ENCODE data around the gene LIX1L.

Gene LIX1L

GRCh38 chr1:145978471-145978853, 20.6 kb upstream of the LIX1L start:
- CTCF ChIA-PET = interaction anchor here (0.8 to 9.5 kb wide), 22 partner anchors 12 to 134 kb away, joined by 3 to 249 read pairs (median 6); partner anchors contain the start of genes ANKRD34A, HJV, LIX1L and NUDT17
- no peak for DNase-seq (ENCODE audit: extremely low spot score)

GRCh38 chr1:145977486-145978470, 20.0 kb upstream of the LIX1L start:
- peak; percentile 87 for TF ChIP-seq CTCF (IDR thresholded peaks at IDR 0.05; ENCODE audit: control extremely low read depth, extremely low read depth, low read depth, missing control alignments)
- CTCF ChIA-PET = interaction anchor here (0.8 to 9.5 kb wide), 27 partner anchors 12 to 133 kb away, joined by 3 to 249 read pairs (median 5); partner anchors contain the start of genes ANKRD34A, HJV, LIX1L and NUDT17
- DNase-seq (ENCODE audit: extremely low spot score) = peak; percentile 78
- POLR2A ChIA-PET = interaction anchor here (1.5 kb wide), 1 partner anchor 13 kb away, joined by 4 read pairs; the partner anchor contains the start of genes ANKRD34A and POLR3GL

More at GRCh38 chr1:145978471-145978853, 20.6 kb upstream of the LIX1L start:
- POLR2A ChIA-PET = interaction anchor here (1.1 to 2.6 kb wide), 6 partner anchors 9 to 21 kb away, joined by 4 to 25 read pairs (median 8); partner anchors contain the start of genes ANKRD34A, LIX1L and POLR3GL
- TF ChIP-seq CTCF (IDR thresholded peaks at IDR 0.05; ENCODE audit: control extremely low read depth, extremely low read depth, low read depth, missing control alignments) = no peak

- no peak for DNase-seq (ENCODE audit: extremely low spot score)
- CTCF ChIA-PET = interaction anchor here (0.8 to 9.5 kb wide), 23 partner anchors 11 to 132 kb away, joined by 3 to 249 read pairs (median 5); partner anchors contain the start of genes ANKRD34A, HJV, LIX1L and NUDT17
- no peak for TF ChIP-seq CTCF (IDR thresholded peaks at IDR 0.05; ENCODE audit: control extremely low read depth, extremely low read depth, low read depth, missing control alignments)
- POLR2A ChIA-PET = interaction anchor here (1.5 kb wide), 1 partner anchor 13 kb away, joined by 4 read pairs; the partner anchor contains the start of genes ANKRD34A and POLR3GL
Observed at GRCh38 chr1:145977016-145977415, 19.2 kb upstream of the LIX1L start.

- no peak for TF ChIP-seq CTCF (IDR thresholded peaks at IDR 0.05; ENCODE audit: control extremely low read depth, extremely low read depth, low read depth, missing control alignments)
- DNase-seq (ENCODE audit: extremely low spot score) = no peak
- ChIA-PET POLR2A (no interaction called here), CTCF (interaction anchor here (0.7 to 9.5 kb wide), 4 partner anchors 9 to 60 kb away, joined by 3 to 249 read pairs (median 120); partner anchors contain the start of gene TXNIP)
Observed at GRCh38 chr1:145975216-145975615, 17.4 kb upstream of the LIX1L start.

GRCh38 chr1:145974721-145975120, 16.9 kb upstream of the LIX1L start:
- POLR2A ChIA-PET = no interaction called here
- CTCF ChIA-PET = interaction anchor here (0.7 to 6.7 kb wide), 3 partner anchors 8 to 61 kb away, joined by 3 to 249 read pairs (median 63); no protein-coding TSS in a partner anchor
- DNase-seq (ENCODE audit: extremely low spot score) = no peak
- TF ChIP-seq CTCF (IDR thresholded peaks at IDR 0.05; ENCODE audit: control extremely low read depth, extremely low read depth, low read depth, missing control alignments) = no peak

GRCh38 chr1:145972580-145972979, 14.8 kb upstream of the LIX1L start:
- POLR2A ChIA-PET = no interaction called here
- no peak for DNase-seq (ENCODE audit: extremely low spot score)
- CTCF ChIA-PET = interaction anchor here (1.1 to 1.8 kb wide), 3 partner anchors 8 to 127 kb away, joined by 4 to 5 read pairs (median 5); partner anchors contain the start of genes ANKRD34A, NUDT17 and POLR3GL

More at GRCh38 chr1:145972580-145972979, 14.8 kb upstream of the LIX1L start:
- TF ChIP-seq CTCF (IDR thresholded peaks at IDR 0.05; ENCODE audit: control extremely low read depth, extremely low read depth, low read depth, missing control alignments) = no peak
